Left renal pelvis (tissue), 4 donors: ENCODE measurements around the gene TPH1. TPM values are rescaled to one million over a fixed set of nuclear protein-coding genes. Genes with fewer than 3 reads are reported as not detected.

Experiments
- DNase-seq, 4 donors: peaks; one replicate each; pipeline ENCODE4 v3.0.0-alpha.2; 2013; ENCODE audit warnings: low read depth in 4 of 4, low spot score in 3 of 4
- polyA plus RNA-seq, 4 donors: library from polyadenylated mRNA; unstranded; fragments of 120-200 nt; gene quantifications; one replicate each; pipeline ENCODE4 v1.2.1, GENCODE V29; 2013; ENCODE audit not compliant: insufficient read length in 4 of 4

Gene TPH1
- 1 to 10 TPM in 1 of 4 donors, under 1 TPM in 3; 0.52 to 1.7 (median 0.56) TPM for polyA plus RNA-seq

DNA sequence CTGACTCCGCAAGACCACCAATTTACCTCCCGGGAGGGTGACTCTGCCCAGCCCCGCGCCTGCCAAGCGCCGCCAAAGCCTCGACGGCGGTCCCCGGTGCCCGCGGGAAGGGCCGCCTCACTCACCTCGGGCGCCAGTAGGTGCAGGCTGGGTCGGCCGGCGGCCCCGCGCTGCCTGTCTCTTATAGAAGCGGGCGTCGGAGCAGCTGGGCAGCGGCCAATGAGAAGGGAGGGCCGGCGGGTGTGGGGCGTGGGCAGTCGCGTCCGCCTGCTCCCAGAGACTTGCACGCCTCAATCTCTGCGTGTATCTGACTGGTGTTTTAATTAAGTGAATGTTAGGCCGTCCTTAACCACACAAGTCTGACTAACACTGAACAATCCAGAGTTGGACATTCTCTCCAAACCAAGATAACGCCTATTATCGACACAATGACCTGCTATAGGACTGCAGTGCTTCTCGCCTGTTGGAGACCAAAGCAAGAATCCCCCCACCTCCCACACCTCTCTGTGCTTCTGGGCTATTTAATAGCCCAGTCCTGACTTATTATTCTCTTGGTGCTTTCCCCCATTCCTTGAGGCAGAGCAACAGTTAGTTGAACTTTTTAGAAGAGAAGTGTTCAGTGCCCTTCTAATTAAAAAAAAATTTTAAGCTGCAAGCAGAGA is at the start of gene TPH1:
Gene TPH1, minus strand, starts transcription at position 154 of the 662 bp plus-strand sequence. CDS start 5,507 bp downstream, outside the sequence.
- DNase-seq = no peak

DNA sequence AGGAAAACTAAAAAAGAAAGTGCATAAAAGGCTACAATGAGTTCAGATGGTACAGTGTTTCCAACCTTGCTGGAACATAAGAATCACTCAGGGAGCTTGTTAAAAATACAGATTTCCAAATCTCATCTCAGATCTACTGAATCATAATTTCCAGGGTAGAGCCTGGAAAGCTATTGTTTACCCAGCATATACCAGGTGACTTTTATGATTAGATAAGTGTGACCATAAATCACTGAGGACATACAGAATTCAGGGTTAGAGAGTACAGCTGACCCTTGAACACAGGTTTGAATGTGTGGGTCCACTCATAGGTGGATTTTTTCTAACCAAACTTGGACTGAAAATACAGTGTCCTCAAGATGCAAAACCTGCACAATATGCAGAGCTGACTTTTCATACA is 47.9 kb upstream of the TPH1 start:
- DNase-seq = no peak

DNA sequence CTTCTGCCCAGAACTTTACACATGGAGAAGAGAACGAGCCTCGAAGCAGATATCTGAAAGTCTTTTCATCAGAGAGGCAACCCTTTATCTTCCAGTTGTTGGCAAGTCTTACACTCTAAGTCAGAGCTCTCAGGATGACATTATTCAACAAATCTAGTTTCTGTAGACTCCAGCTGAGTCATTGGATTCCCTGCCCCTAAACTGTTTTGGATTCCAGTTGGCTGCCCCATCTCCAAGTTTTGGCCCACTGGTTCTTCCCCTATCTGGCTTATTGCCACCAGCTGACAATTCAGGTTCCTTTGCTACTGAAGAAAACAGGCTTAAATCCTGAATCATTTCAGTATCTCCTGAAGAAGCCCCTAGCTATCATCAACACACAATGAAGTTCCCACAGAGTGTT is 45.7 kb upstream of the TPH1 start:
- DNase-seq = no peak

DNA sequence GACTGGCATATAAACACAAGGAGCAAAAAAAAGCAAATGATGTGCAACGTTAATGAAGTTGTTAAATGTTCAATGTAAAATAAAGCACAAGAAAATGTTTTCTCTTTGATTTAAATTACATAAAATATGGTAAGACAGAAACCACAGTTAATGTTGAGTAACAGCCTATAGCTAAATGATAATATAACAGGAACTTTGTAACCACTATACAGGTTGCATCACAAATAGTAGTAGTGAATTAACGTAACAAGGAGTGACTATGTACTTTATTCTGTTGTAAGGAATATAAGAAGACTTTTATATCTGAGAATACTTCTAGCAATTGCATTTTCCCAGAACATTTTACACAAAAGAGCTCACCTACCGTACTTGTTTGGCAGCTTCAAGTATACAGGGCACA is 42.9 kb upstream of the TPH1 start:
- DNase-seq = no peak

DNA sequence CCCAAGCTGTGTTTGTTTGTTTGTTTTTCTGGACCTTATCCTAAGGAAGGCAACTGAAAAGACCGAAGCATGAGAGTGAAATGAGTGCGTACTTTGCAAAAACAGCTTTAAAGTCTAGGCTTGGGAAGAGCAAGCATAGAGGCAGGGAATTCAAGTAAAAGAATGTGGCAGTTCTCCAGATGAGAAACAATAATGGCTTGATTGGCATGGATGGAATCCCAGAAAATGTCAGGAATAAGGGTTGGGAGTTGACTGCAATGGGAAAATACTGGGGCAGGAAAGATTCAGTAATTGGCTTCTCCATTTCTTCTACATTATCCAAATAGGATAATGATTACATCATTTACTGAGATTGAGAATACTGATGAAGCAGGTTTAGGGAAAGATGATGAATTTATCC is 42.3 kb upstream of the TPH1 start:
- DNase-seq = no peak

DNA sequence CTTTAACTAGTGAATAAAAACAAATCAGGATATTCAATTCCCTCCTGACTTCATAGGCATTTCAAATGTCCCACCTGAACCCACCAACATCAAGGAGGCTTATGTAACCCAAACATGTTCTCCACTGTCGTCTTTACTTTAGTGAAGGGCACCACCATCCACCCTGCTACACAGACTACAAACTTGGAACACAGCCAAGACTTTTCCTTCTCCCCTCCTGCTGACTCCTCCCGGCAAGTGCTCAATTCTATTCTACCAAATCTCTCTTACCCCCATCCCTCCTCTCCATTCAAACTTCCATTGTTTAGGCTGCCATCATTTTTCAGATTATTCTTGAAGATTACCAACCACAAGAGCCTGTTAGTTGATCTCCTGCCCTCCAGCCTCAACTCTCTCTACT is 35.5 kb upstream of the TPH1 start:
- no peak for DNase-seq

DNA sequence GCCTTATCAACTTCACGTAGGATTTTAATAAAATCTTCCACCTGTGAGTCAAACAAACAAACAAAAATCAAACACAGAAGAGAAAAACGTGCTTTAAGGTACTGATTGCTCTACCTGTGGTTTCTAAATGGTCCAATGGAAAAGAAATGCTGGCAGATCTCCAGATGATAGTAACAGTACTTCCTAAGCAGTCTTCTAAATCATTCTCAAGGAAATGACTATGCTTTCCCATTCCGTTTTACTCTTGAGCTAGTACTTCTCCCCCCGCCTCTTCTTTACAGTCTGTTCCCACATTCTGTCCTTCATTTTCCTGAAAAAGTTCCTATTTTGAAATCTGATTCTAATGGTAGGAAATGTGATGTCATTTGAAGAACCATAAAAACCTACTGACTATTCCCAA is 34.4 kb upstream of the TPH1 start:
- DNase-seq = no peak

DNA sequence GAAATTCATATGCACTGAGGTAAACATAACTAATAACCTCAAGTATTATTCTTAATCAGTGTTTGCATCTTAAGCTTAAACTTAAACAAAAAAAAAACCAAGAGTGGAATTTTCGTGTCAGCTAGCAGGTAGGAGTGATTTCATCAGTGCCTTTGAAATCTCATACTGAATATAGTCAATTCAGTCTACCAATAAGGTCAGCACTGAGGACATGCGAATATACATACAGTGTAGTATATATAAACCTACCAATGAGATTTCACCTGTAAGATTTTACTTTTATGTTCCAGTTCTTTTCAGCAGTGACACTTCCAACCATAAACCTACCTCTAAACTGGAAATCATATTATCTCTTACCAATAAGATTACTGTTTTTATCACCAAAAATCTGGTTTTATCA is 32.8 kb upstream of the TPH1 start:
- no peak for DNase-seq

DNA sequence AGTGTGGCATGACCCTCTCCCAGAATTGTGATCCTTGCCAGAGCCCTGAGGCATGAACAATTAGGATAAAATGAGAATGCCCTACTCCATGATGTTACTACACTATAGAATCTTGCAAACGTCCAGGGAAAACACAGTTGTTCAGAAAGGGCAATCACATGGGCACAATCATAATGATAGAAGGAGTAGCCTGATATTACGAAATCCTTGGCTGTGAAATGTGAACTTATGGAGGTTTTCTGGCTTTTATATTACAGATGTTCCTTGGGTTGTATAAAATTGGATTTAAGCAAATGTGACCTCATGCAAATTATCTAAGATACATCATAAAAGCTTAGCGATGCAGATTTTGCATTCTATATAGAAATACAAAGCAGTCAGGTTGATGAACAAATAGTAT is 29.4 kb upstream of the TPH1 start:
- DNase-seq = no peak

DNA sequence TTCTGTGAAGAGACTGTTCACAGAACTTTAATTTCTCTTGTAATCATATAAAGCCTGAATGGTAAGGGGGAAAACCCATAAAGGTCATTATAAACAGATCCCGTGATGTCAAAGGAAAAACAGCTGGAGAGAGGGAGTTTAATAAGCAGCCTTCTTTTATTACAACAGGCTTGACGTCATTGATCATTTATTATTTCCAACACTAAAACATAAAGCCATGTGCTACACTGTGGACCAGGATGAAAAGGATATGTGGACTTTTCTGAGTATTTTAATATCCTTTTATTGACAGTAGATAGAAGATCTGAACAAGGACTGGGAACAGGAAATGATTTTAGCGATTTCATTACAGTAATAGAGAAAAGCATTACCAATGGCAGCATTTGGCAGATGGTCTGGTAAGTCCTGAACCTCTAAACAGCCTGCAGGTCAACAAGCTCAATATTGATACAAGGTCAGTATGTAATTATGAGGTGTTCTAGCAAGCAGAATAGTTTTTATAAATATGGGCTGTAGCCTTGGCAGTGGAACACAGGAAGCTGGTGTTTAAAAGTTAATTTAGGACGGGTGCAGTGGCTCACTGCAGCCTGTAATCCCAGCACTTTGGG is 25.1 kb upstream of the TPH1 start:
- DNase-seq = no peak

DNA sequence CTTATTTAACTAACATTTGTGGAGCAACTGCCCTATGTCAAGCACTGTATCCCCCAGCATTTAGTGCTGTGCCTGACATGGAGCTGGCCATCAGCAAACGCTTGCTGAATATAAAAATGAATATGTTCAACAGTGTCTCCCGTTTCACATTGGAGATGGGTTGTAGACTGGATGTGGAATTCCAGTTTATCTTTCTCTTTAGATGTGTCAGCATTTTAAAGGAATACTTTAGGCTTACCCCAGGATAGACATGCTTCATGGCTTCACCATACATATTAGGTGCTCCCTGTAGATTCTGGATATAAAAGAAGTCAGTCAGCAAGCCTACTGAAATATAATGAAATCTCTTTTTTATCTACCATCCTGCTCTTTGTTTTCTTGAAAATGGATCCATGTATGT is 21.3 kb upstream of the TPH1 start:
- no peak for DNase-seq

DNA sequence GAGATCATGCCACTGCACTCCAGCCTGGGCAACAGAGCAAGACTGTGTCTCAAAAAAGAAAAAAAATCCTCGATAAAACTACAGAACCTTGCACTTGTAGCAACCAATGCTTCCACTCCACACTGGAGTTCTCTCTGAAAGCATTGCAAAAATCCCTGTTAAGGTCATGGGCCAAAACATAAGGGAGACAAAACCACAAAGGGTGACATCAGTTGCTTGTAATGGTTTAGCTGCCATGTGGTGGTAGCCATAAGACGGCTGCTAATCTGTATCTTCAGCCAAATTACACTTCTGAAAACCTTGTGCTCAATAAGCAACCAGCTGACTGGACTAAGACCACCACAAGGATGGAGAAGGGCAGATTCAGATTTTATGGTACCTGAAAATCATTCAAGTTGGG is 20.6 kb upstream of the TPH1 start:
- no peak for DNase-seq

DNA sequence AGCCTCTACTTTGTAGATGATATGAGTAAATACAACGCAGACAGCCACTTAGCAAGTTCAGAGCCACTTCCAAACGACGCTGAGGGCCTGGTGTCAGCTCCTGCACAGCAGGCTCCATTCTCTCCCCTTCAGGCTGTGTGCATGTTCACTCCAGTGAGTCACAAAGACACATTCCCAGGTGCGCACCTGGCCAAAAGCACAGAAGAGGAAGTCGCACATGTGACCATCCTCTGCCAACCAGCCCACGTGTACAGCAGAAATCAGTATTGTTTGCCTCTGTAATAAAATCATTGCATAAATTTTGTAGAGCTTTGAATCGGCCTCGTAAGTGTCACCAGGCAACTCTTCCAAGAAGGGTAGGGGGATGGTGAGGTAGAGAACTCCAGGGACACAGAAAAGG is 19.5 kb upstream of the TPH1 start:
- DNase-seq = no peak

DNA sequence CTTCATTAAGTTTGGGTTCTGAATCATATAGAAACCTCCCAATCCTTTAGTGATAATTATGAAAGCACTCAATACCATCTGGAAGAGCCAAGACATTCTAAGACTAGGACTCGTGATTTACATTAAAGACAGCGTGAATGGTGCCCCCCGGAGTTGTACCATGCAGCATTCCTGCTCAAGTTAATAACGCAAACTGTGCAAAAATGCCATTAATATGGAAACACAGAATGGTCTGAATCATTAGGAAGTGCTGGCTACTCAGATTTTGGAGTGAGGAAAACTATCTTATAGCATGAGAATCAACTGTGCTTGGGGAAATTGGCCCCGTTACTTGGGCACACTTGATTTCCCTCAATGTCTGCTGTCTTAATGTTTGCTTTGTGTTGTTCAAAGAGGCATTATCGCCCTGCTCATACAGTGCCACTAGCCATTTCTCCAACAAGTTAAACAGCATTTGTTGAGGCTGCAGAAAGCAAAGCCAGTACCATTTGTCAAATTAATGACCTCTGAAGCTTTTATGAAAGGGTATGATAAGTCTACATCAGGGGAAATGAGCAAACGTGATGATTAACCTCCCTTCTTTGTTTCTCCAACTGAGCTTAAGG is 18.5 kb upstream of the TPH1 start:
- no peak for DNase-seq

DNA sequence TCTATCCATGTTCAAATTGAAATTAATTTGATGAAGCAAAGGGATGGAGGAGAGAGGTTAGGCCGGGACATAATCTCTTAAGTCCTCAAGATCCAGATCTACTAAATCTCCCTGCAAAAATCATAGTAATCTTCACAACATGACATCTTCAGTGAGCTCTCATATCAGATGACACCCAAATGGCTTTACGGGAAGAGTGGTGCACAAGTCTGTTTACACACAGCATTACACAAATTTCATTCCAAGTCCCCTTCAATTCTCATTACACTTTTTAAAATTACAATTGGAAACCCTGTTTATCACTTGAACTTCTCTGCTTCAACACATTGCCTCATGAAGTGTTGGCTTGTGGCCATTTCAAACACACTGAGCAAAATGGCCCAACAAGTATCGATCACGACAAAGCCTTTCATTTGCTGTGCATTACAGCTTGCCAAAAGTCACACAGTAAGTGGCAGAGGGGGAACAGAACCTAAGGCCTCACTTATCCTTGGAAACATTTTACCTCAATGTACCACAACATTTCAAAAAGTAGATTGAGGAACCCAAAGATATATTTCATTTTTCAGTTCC is 17.9 kb upstream of the TPH1 start:
- no peak for DNase-seq

DNA sequence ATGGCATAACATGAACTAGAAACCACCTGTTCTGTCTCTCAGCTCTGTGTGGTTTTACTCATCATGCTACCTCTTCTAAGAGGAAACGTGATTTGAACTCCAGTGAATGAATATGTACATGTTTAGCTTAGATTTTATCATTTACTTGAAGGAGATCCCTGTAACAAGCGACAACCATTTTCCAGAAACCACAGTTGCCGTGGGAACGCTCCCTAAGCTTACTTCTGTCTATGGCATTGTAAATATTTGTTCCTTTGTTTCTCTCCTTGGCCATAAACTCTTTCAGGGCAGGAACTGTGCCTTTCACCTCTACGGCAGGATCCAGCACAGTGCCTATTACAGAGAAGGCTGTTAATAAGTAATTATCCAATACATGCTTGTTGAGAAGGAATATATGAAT is 17.1 kb upstream of the TPH1 start:
- DNase-seq = no peak

DNA sequence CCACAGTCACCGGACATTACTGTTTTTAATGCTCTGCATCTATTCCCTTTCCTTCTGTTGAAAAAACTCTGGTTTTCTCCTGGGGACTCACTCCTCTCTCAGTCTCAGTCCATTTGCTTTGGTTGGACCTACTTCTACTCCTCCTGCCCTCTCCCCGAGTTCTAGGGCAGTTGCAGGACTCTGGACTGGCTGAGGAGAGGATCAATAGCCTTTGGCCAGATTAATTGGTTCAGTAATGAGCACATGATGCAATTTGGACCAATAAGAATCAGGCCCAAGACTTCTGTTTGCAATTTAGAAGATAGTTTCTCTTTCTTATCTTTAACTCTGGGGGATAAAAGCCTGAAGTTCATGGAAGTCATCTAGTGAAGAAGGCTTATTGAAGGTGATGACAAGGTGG is 15.3 kb upstream of the TPH1 start:
- DNase-seq = no peak

DNA sequence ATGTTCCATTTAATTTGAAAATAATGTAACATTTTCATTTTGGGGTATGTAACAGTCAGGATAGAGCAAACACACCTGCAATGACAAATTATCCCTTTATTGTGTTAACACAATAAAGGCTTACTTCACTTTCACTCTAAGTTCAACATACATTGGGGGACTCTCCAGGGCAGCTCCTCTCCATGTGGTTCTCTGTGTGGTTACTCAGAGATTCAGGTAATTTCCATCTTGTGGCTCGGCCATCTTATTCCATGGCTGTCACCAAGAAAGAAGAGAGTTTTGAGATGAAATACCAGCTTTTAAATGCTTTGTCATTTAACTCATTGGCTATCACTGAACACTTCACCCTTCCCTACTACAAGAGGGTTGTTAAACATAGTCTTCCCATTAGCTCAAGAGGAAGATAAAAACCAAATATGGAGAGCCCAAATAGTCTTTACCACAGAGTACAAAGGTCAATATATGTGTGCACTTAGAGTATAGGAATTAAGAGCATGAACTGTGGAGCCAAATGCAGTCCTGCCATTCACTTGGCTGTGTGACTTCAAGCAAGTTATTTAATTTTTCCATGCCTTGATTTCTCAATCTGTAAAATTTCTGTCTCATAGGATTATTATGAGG is 10.6 kb upstream of the TPH1 start:
- DNase-seq = no peak

DNA sequence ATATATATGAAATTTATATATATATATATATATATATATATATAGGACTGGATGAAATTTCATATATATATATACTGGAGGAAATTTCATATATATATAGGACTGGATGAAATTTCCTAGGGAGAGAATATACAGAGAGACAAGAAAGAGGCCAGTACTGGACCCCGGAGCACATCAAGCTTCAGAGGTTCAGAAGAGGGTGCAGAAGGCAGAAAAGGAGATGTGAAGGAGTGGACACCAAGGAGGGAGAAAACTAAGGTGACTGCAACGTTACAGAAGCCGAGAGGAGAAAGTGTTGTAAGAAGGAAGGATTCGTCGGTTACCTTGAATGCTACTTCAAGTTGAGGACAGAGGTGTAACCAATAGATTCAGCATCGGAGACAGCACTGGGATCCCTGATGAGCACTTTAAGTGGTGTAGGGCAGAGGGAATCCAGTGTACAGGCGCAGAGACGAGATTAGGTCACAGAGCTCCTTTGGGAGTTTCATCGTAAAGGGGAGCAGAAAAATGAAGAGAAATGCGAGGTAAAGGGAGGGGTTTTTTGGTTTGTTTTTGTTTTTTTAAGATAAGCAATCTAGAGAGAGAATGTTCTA is 8.5 kb upstream of the TPH1 start:
- DNase-seq = no peak

DNA sequence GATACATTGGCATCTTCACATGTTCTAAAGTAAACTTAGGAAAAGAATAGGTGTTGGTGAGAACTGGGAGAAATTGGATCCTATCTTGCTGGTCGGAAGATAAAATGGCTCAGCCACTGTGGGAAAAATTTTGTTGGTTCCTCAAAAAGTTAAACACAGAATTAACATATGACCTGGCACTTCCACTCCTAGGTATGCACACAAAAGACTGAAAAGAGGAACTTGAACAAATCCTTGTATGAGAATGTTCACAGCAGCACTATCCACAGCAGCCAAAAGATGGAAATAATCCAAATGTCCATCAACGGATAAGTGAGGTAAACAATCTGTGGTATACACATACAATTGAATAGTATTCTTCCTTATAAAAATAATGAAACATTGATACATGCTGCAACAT is 4.8 kb upstream of the TPH1 start:
- DNase-seq = no peak

DNA sequence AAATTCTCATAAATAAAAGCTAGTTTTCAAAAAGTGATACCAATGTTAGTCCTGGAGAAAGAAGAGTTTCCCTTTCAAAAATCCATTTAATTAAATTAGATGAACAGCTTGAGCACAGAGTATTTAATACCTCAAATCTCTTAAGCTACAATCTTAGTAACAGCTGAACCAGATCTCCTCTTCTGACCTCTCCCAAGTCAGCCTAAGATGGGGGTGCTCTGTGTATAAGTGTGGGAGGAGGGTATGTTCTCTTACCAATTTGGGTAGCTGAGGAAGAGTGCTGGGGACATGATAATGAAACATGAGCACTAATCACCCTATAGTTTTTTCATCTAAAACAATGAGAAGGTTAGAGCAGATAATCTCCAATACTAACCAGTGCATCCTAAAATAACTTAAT is 9.6 kb downstream of the TPH1 start:
- no peak for DNase-seq
